Loucy (cell line): ENCODE results near the gene MCF2L.

Experiments used
- CTCF ChIP-seq: fragments of 200-600 bp; sonication (generic); conservative IDR thresholded peaks from 2 replicates; pipeline ENCODE4 v1.5.1; 2014; ENCODE audit warnings: mild to moderate bottlenecking, antibody characterized with exemption, low read length
- EZH2phosphoT487 ChIP-seq: fragments of 200-600 bp; IDR thresholded peaks from 2 replicates; pipeline ENCODE4 v1.6.1; 2018; ENCODE audit warnings: antibody characterized with exemption, mild to moderate bottlenecking, moderate library complexity, borderline replicate concordance

GRCh38 chr13:113105921-113106452 is 137.0 kb downstream of the MCF2L start:
- TF ChIP-seq CTCF: no peak
- no peak for TF ChIP-seq EZH2phosphoT487
